Activated naive CD8-positive, alpha-beta T cell (primary cell): ENCODE data around the gene NPLOC4.

Experiments used
- H3K27ac Mint-ChIP-seq: one replicate; pipeline ENCODE4 v1.8.0; 2021; ENCODE audit warnings: mixed read lengths
- H3K27me3 Mint-ChIP-seq: one replicate; pipeline ENCODE4 v1.8.0; 2021; ENCODE audit warnings: mixed read lengths
- H3K36me3 Mint-ChIP-seq: one replicate; pipeline ENCODE4 v1.8.0; 2021; ENCODE audit warnings: mixed read lengths
- H3K4me1 Mint-ChIP-seq: one replicate; pipeline ENCODE4 v1.8.0; 2021; ENCODE audit warnings: low read depth, mixed read lengths
- H3K4me3 Mint-ChIP-seq: one replicate; pipeline ENCODE4 v1.8.0; 2021; ENCODE audit warnings: mild to moderate bottlenecking, mixed read lengths
- H3K9me3 Mint-ChIP-seq: one replicate; pipeline ENCODE4 v1.8.0; 2021; ENCODE audit warnings: low read depth, mixed read lengths

NPLOC4 gene

DNA sequence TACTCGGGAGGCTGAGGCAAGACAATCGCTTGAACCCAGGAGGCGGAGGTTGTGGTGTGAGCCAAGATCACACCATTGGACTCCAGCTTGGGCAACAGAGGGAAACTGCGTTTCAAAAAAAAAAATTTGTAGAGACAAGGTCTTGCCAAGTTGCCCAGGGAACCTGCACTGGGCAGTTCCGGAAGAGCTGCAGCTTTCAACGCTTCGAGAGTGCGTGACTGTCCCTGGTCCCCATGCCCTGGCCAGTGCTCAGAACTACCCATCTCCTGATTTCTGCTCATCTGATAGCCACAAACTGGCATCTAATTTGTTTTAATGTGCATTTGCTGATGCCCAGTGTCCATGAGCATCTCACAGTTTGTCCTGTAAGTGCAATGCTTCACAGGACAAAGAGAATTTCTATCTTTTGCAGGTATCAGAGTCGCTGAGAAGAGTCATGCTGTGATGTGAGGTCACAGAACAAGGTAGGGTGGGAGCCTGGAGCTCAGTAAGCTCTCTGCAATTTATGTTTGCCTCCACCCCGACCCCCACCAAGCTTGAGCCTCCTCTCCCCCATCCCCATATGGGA is 128.2 kb downstream of the NPLOC4 start:
- H3K4me1 Mint-ChIP-seq: peaks cover 20% of the 10 kb centered on the region

More for the DNA sequence above, 128.2 kb downstream of the NPLOC4 start:
- peaks cover 27% of the 10 kb centered on the region for H3K36me3 Mint-ChIP-seq
- H3K4me3 Mint-ChIP-seq: peak overlapping the region; percentile 96
- H3K9me3 Mint-ChIP-seq: no peaks in the 10 kb centered on the region
- peak overlapping the region; percentile 95 for H3K27ac Mint-ChIP-seq
- no peaks in the 10 kb centered on the region for H3K27me3 Mint-ChIP-seq
